GM12801 (cell line): Measurements from ENCODE around the gene SIGMAR1.

Experiments
- CTCF ChIP-seq: IDR thresholded peaks from one replicate; pipeline ENCODE4 v1.5.1; 2011; ENCODE audit warnings: control low read depth; ENCODE audit not compliant: insufficient read length; ENCODE audit errors: extremely low read depth

The SIGMAR1 gene

GRCh38 chr9:34647651-34648050 lies 10.1 kb upstream of the SIGMAR1 start:
- no peak for TF ChIP-seq CTCF

- no peak for TF ChIP-seq CTCF
Observed at GRCh38 chr9:34647084-34647403, 9.5 kb upstream of the SIGMAR1 start.

GRCh38 chr9:34646211-34647083 lies 8.9 kb upstream of the SIGMAR1 start, which contains the start of gene GALT:
GALT (plus strand) TSS chr9:34646675; CDS start chr9:34646705, 30 bp downstream.
- no peak for TF ChIP-seq CTCF

- no peak for TF ChIP-seq CTCF
Observed at GRCh38 chr9:34644766-34645314, 7.3 kb upstream of the SIGMAR1 start.

- TF ChIP-seq CTCF, result no peak
Observed at GRCh38 chr9:34642679-34643078, 5.1 kb upstream of the SIGMAR1 start.

GRCh38 chr9:34638138-34638445 lies 505 bp upstream of the SIGMAR1 start:
- no peak for TF ChIP-seq CTCF

- no peak for TF ChIP-seq CTCF
Observed at GRCh38 chr9:34636791-34637355, 714 bp downstream of the SIGMAR1 start.
